DMS79 (cell line): Measurements from ENCODE around the gene CBR4.
"Not testable (repeated sequence)": the region's sequence is repeated elsewhere in the genome, so short reads cannot be mapped to it uniquely, and the experiment has no call there.

Experiments
- DNase-seq: peaks from one replicate; lab custom pipeline; 2025; lab: John Stamatoyannopoulos, UW

CBR4 gene

GRCh38 chr4:168993714-168994510 is 16.1 kb downstream of the CBR4 start:
- no peak for DNase-seq

- not testable (repeated sequence) for DNase-seq
Measured at GRCh38 chr4:168992952-168993482, 17.0 kb downstream of the CBR4 start.

DNA sequence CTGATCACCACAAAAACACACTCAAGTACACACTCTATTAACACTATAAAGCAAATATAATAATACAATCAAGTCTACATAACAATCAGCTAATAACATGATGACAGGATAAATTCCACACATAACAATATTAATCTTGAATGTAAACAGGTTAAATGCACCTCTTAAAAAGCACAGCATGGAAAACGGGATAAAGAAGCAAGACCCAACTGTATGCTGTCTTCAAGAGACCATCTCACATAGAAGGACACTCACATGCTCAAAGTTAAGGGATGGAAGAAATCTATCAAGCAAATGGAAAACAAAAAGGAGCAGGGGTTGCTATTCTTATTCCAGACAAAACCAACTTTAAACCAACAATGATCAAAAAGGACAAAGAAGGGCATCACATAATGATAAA is 28.1 kb downstream of the CBR4 start:
- no peak for DNase-seq

GRCh38 chr4:168981460-168981859 is 28.6 kb downstream of the CBR4 start:
- DNase-seq, result no peak

- no peak for DNase-seq
Measured at GRCh38 chr4:168979338-168979737, 30.7 kb downstream of the CBR4 start.

DNA sequence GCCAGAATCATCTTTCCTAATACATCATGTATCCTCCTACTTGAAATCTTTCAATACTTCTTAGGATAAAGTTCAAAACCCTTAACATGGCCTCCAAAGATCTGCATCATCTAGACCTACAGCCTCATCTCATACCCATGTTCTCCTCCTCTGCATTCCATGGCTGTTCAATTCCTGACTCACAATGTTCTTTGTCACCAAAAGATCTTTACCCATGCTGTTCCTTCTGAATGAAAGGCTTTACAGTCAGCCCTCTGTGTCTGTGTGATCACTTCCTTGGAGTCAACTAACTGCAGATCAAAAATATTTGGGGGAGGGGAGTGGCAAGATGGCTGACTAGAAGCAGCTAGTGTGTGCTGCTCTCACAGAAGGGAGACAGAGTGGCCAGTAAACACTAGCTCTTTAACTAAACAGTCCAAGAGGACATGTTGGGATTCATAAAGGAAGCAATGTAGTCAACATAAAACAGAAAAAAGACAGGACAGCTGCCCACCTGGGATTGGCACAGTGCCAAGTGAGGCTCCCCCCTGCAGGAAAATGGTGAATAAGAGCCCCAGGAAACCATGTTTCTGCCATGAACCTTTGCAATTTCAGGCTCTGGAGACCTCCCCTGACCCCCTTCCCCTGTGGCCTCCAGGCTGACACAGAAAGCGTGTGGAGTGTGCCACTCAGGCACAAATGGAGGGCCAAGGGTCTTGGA is 31.9 kb downstream of the CBR4 start:
- no peak for DNase-seq

DNA sequence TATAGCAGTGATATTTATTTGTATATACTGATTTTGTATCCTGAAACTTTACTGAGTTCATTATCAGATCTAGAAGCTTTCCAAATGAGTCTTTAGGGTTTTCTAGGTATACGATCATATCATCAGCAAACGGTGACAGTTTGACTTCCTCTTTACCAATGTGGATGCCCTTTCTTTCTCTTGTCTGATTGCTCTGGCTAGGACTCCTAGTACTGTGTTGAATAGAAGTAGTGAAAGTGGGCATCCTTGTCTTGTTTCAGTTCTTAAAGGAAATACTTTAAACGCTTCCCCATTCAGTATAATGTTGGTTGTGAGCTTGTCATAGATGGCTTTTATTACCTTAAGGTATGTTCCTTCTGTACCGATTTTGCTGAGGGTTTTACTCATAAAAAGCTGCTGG is 37.5 kb downstream of the CBR4 start:
- no peak for DNase-seq

GRCh38 chr4:168960716-168961115 is 49.3 kb downstream of the CBR4 start:
- DNase-seq, result no peak

DNA sequence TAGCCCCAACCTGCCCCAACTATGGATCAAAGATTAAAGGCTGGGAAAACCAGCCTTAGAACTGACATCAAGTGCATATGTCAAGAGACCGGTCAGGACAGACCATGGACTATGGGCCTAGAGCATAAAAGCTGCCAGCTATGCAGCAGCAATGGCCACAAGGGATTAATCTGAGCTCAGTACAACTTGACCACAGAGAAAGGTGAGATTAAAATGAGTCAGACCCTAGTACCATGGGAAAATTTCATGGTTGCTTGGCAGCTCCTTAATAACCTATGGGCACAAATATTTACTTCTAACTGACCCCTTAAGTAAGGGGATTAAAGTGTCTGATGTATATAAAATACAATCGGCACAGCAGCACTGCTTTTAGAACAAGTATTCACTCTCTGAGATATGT is 54.4 kb downstream of the CBR4 start:
- no peak for DNase-seq

DNA sequence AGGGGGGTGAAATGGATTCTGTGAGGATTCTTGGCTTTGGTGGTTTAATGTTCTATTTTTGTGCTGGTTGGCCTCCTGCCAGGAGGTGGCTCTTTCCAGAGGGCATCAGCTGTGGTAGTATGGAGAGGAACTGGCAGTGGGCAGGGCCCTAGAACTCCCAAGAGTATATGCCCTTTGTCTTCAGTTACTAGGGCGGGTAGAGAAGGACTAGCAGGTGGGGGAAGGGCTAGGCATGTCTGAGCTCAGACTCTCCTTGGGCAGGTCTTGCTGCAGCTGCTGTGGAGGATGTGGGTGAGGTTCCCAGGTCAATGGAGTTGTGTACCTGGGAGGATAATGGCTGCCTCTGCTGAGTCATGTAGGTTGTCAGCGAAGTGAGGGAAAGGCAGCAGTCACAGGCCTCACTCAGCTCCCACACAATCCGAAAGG is 57.2 kb downstream of the CBR4 start:
- DNase-seq, result peak; percentile 2

GRCh38 chr4:168945291-168945690 is 64.8 kb downstream of the CBR4 start:
- DNase-seq, result no peak

GRCh38 chr4:168942985-168943384 is 67.1 kb downstream of the CBR4 start:
- DNase-seq, result no peak
